Ectodermal cell (in vitro differentiated cells): ENCODE data around the gene POLR2L.

ENCODE experiments used
- H3K27ac ChIP-seq: 2 replicates; pipeline ENCODE4 v1.7.0; 2013; ENCODE audit warnings: mild to moderate bottlenecking, low read depth, low read length; ENCODE audit not compliant: insufficient read depth, poor library complexity, severe bottlenecking
- H3K27me3 ChIP-seq: 2 replicates; pipeline ENCODE4 v1.7.0; 2013; ENCODE audit warnings: mild to moderate bottlenecking, low read length; ENCODE audit not compliant: insufficient read depth, control insufficient read depth, poor library complexity, severe bottlenecking
- H3K36me3 ChIP-seq: one replicate; pipeline ENCODE4 v1.7.0; 2013; ENCODE audit warnings: low read length; ENCODE audit not compliant: control insufficient read depth, insufficient read depth
- H3K4me1 ChIP-seq: one replicate; pipeline ENCODE4 v1.7.0; 2013; ENCODE audit warnings: low read length; ENCODE audit not compliant: control insufficient read depth, insufficient read depth
- H3K4me3 ChIP-seq: 2 replicates; pipeline ENCODE4 v1.7.0; 2013; ENCODE audit warnings: low read depth, low read length, control low read depth; ENCODE audit not compliant: insufficient read depth
- H3K9me3 ChIP-seq: 2 replicates; pipeline ENCODE4 v1.7.0; 2013; ENCODE audit warnings: mild to moderate bottlenecking, low read length, moderate library complexity; ENCODE audit not compliant: control insufficient read depth
- WGBS, 2 experiments: methylation state at CpG; one replicate each; pipeline ENCODE4 v1.1.7; 2013; ENCODE audit warnings: missing lambda C conversion rate in 2 of 2; 5-methylcytosine and 5-hydroxymethylcytosine counted together

POLR2L gene

DNA sequence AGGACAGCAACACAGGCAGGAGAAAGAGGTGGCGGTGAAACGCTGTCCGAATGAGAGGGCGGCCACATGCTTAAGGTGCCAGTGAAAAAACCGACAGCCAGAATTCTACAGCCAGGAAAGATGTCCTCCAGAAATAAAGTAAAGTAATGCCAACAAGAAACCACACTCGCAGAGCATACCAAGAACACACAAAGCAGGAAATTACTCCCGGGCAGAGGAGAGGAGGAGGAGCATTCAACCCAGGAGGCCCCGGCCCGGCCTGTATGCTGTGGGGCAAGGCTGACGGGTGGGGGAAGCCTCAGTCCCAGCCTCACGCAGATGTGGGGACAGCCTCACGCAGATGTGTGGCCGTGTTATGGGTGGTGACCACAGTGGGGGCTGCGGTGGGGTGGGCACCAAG is 40.3 kb upstream of the POLR2L start:
- Histone ChIP-seq H3K4me1 (no peaks in the 10 kb centered on the region), H3K27ac (no peak overlapping the region), H3K4me3 (no peak overlapping the region), H3K9me3 (no peaks in the 10 kb centered on the region), H3K36me3 (peaks cover 16% of the 10 kb centered on the region), H3K27me3 (no peaks in the 10 kb centered on the region)
- WGBS, 2 experiments = 93 to 95% methylated on average over 14 of the region's 14 CpGs

DNA sequence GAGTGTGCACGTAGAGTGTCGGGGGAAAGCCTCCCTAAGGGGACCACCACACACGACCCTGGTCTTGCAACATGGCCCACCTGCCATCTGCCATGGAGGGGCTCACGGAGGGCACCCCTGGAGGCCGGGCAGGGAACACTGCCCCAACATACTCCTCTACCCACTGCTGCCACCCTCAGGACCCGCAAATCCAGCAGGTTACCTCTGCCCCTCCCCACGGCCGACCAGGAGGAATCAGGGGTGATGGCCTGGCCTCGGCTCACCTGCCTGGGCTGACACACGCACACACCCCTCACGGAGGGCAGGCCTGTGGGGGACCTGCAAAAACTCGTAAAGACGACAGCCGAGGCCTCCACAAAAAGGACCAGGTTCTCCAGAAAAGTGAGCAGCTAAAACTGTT is 38.1 kb upstream of the POLR2L start:
- Histone ChIP-seq H3K9me3 (no peaks in the 10 kb centered on the region), H3K36me3 (peaks cover 13% of the 10 kb centered on the region), H3K27me3 (no peaks in the 10 kb centered on the region), H3K4me1 (no peaks in the 10 kb centered on the region), H3K4me3 (no peak overlapping the region), H3K27ac (no peak overlapping the region)
- 95% methylated on average over 14 of the region's 14 CpGs for WGBS, 2 experiments

DNA sequence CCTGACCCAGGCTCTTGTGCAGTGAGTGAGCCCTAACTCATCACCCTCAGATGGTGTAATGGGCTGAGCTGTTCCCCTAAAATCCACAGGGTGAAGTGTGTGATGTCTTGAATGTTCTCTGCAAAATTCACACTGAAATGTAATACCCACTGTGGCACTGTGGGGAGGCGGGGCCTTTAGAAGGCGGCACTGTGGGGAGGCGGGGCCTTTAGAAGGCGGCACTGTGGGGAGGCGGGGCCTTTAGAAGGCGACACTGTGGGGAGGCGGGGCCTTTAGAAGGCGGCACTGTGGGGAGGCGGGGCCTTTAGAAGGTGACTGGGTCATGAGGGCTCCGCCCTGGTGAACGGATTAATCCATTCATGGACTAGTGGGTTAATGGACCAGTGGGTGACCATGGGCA is 35.2 kb upstream of the POLR2L start:
- H3K27ac ChIP-seq = no peak overlapping the region
- H3K9me3 ChIP-seq = no peaks in the 10 kb centered on the region
- H3K27me3 ChIP-seq = no peaks in the 10 kb centered on the region
- 83 to 89% methylated on average over 11 of the region's 11 CpGs for WGBS, 2 experiments
- H3K4me3 ChIP-seq = no peak overlapping the region
- H3K4me1 ChIP-seq = no peaks in the 10 kb centered on the region
- peaks cover 9% of the 10 kb centered on the region for H3K36me3 ChIP-seq

DNA sequence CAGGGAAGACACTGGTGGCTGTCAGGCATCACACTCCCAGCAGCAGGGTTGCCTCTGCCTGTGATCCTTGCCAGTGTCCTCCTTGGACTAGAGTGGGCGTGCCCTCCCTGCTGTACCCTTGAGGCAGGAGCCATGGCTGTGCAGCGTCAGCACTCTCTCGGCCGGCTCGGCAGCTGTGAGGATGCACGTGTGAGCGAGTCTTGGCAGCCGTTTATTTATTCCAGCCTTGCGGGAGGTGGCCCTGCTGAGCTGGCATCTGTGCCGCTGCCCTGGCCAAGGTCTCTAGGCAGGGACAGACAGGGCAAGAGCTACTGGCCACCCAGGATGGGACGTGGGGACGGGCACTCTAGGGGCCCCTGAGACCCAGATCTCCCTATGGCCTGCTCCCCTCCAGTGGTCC is 34.2 kb upstream of the POLR2L start:
- Histone ChIP-seq H3K27me3 (no peaks in the 10 kb centered on the region), H3K27ac (no peak overlapping the region), H3K4me1 (no peaks in the 10 kb centered on the region), H3K4me3 (no peak overlapping the region), H3K9me3 (no peaks in the 10 kb centered on the region), H3K36me3 (peaks cover 9% of the 10 kb centered on the region)
- 92 to 96% methylated on average over 12 of the region's 12 CpGs for WGBS, 2 experiments

GRCh38 chr11:875769-876301 is 33.5 kb upstream of the POLR2L start:
- Histone ChIP-seq H3K9me3 (no peaks in the 10 kb centered on the region), H3K4me3 (no peak overlapping the region), H3K27ac (no peak overlapping the region), H3K4me1 (no peaks in the 10 kb centered on the region), H3K27me3 (no peaks in the 10 kb centered on the region), H3K36me3 (peaks cover 9% of the 10 kb centered on the region)
- WGBS, 2 experiments = 94 to 95% methylated on average over 21 of the region's 21 CpGs

DNA sequence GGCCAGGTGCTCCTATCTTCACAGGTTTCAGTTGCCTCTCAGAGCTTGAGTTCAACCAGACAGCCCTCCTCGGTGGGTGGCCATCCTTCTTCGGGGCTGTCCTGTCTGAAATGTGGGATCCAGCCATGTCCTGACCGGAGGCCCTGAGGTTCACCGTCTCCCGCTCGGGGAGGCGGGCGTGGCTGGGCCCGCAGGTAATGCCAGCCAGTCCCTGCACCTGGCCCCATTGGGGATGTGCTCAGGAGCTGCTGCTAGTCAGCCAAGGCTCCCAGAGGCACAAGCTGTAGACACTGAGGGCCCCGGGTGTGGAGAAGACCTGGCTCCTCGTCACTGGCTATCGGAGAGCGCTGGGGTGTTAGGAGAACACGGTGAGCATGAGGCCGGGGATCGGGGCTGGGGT is 32.9 kb upstream of the POLR2L start:
- H3K27me3 ChIP-seq = no peaks in the 10 kb centered on the region
- H3K4me1 ChIP-seq = no peaks in the 10 kb centered on the region
- no peak overlapping the region for H3K4me3 ChIP-seq
- peaks cover 8% of the 10 kb centered on the region for H3K36me3 ChIP-seq
- H3K27ac ChIP-seq = no peak overlapping the region
- H3K9me3 ChIP-seq = no peaks in the 10 kb centered on the region
- WGBS, 2 experiments = 94 to 96% methylated on average over 16 of the region's 16 CpGs

- 87% methylated on average over 11 of the region's 12 CpGs for WGBS, 2 experiments
- no peaks in the 10 kb centered on the region for H3K27me3 ChIP-seq
- no peaks in the 10 kb centered on the region for H3K36me3 ChIP-seq
- no peak overlapping the region for H3K27ac ChIP-seq
- no peaks in the 10 kb centered on the region for H3K4me1 ChIP-seq
- no peaks in the 10 kb centered on the region for H3K9me3 ChIP-seq
- H3K4me3 ChIP-seq = no peak overlapping the region
These were observed 31.4 kb upstream of the POLR2L start for GRCh38 chr11:873706-874105.

DNA sequence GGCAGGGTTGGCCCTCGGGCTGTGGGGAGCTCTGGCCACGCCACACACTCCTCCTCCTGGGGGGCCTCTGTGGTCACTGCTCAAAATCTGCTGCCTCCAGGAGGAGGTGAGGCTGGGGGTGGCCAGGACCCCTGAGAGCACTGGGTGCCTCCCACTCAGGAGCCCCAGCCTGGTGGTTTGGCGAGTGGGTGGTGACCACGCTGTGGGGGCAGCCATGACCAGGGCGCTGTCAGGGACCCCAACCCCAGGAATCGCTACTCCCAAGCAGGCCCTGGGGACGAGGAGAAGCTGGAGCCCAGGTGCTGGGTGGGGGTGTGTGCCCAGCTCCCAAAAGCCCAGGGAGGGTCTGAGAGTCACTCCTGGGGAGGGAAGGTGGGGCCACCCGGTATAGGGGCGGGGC is 30.5 kb upstream of the POLR2L start:
- 92 to 93% methylated on average over 9 of the region's 9 CpGs for WGBS, 2 experiments
- Histone ChIP-seq H3K4me1 (no peaks in the 10 kb centered on the region), H3K27ac (no peak overlapping the region)

DNA sequence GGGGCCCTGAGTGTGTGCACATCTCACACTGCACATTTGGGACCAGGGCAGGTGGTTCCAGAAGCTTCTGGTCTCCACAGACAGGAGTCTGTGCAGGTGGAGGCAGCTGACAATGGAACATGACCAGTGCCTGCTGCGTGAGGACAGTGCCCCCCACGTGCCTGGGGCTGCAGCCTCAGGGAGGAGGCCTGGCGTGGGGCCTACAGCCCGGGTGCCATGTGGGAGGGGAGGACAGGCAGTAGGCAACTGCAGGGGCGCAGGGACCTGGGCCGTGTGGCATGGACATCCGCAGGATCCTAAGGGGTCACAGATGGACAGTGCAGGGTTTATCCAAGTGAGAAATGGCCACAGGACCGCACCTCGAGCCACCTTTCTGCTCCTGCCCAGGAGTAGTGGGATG is 29.1 kb upstream of the POLR2L start:
- Histone ChIP-seq H3K36me3 (no peaks in the 10 kb centered on the region), H3K27ac (no peak overlapping the region), H3K4me3 (no peak overlapping the region), H3K9me3 (no peaks in the 10 kb centered on the region), H3K27me3 (no peaks in the 10 kb centered on the region), H3K4me1 (no peaks in the 10 kb centered on the region)
- 83 to 84% methylated on average over 9 of the region's 9 CpGs for WGBS, 2 experiments

More for the DNA sequence above, 30.5 kb upstream of the POLR2L start:
- no peaks in the 10 kb centered on the region for H3K9me3 ChIP-seq
- H3K27me3 ChIP-seq = no peaks in the 10 kb centered on the region
- no peak overlapping the region for H3K4me3 ChIP-seq
- H3K36me3 ChIP-seq = no peaks in the 10 kb centered on the region

DNA sequence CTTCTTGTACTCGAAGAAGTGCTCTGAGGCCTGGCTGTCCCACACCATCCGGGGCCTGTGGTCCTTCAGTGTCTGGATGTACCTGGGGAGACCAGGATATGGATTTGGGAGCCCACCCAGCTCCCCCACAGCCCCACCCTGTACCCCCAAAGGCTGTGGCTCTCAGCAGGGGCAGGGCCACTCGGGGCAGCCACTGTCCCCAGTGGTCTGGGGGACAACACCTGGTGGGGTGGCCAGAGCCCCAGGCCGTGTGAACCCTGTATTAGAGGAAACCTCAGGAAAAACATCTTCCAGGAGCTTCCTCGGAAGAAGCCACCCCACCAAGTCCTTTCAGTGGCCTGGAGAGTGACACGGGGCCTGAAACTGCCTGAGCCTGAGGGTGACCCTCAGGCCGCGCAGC is 28.1 kb upstream of the POLR2L start:
- H3K9me3 ChIP-seq = no peaks in the 10 kb centered on the region
- H3K4me1 ChIP-seq = no peaks in the 10 kb centered on the region
- H3K27ac ChIP-seq = no peak overlapping the region
- H3K27me3 ChIP-seq = no peaks in the 10 kb centered on the region
- no peaks in the 10 kb centered on the region for H3K36me3 ChIP-seq
- no peak overlapping the region for H3K4me3 ChIP-seq
- WGBS, 2 experiments = 82 to 86% methylated on average over 8 of the region's 8 CpGs

- H3K4me1 ChIP-seq = no peaks in the 10 kb centered on the region
- H3K36me3 ChIP-seq = no peaks in the 10 kb centered on the region
- 47% methylated on average over 8 of the region's 8 CpGs for WGBS, 2 experiments
- H3K27ac ChIP-seq = no peak overlapping the region
- no peaks in the 10 kb centered on the region for H3K9me3 ChIP-seq
- no peak overlapping the region for H3K4me3 ChIP-seq
- no peaks in the 10 kb centered on the region for H3K27me3 ChIP-seq
These were observed 27.7 kb upstream of the POLR2L start for GRCh38 chr11:870127-870413.
